Mesodermal cell (in vitro differentiated cells): ENCODE results near the gene TAF5L.

ENCODE experiments used
- H3K27ac ChIP-seq: 2 replicates; pipeline ENCODE4 v1.7.0; 2013; ENCODE audit warnings: mild to moderate bottlenecking, low read depth, low read length, moderate library complexity; ENCODE audit not compliant: severe bottlenecking
- H3K36me3 ChIP-seq: 2 replicates; pipeline ENCODE4 v1.7.1; 2013; ENCODE audit warnings: mild to moderate bottlenecking, low read length, moderate library complexity; ENCODE audit not compliant: control insufficient read depth, insufficient read depth
- H3K4me1 ChIP-seq: one replicate; pipeline ENCODE4 v1.7.1; 2013; ENCODE audit warnings: mild to moderate bottlenecking, low read length; ENCODE audit not compliant: insufficient read depth, control insufficient read depth, poor library complexity, severe bottlenecking
- H3K4me3 ChIP-seq: 2 replicates; pipeline ENCODE4 v1.7.0; 2013; ENCODE audit warnings: low read length, control low read depth, mild to moderate bottlenecking; ENCODE audit not compliant: insufficient read depth, poor library complexity, severe bottlenecking; ENCODE audit errors: extremely low read depth
- H3K9me3 ChIP-seq: 2 replicates; pipeline ENCODE4 v1.7.1; 2013; ENCODE audit warnings: mild to moderate bottlenecking, low read length, moderate library complexity; ENCODE audit not compliant: control insufficient read depth
- WGBS, 2 experiments: methylation state at CpG; one replicate each; pipeline ENCODE4 v1.1.5; 2013; ENCODE audit warnings: missing lambda C conversion rate in 2 of 2; ENCODE audit not compliant: insufficient coverage in 2 of 2; 5-methylcytosine and 5-hydroxymethylcytosine counted together

Gene TAF5L

GRCh38 chr1:229554886-229555621 is 70.9 kb downstream of the TAF5L start:
- no peak overlapping the region for H3K27ac ChIP-seq
- peaks cover 9% of the 10 kb centered on the region for H3K36me3 ChIP-seq
- 80 to 91% methylated on average over 9 to 10 of the region's 10 CpGs for WGBS, 2 experiments
- H3K4me1 ChIP-seq: peaks cover 17% of the 10 kb centered on the region
- H3K4me3 ChIP-seq: no peak overlapping the region
- no peaks in the 10 kb centered on the region for H3K9me3 ChIP-seq

GRCh38 chr1:229553621-229554130 is 72.2 kb downstream of the TAF5L start:
- Histone ChIP-seq H3K27ac (no peak overlapping the region), H3K9me3 (no peaks in the 10 kb centered on the region), H3K4me3 (no peak overlapping the region), H3K36me3 (peaks cover 16% of the 10 kb centered on the region), H3K4me1 (peaks cover 17% of the 10 kb centered on the region)
- 91 to 95% methylated on average over 7 of the region's 7 CpGs for WGBS, 2 experiments

GRCh38 chr1:229552732-229553131 is 73.2 kb downstream of the TAF5L start:
- Histone ChIP-seq H3K4me3 (no peak overlapping the region), H3K36me3 (peaks cover 23% of the 10 kb centered on the region), H3K4me1 (peaks cover 17% of the 10 kb centered on the region), H3K27ac (no peak overlapping the region), H3K9me3 (no peaks in the 10 kb centered on the region)
- WGBS, 2 experiments: 83 to 84% methylated on average over 2 to 4 of the region's 5 CpGs

GRCh38 chr1:229550812-229551567 is 74.9 kb downstream of the TAF5L start:
- WGBS, 2 experiments: 93 to 100% methylated on average over 1 to 3 of the region's 3 CpGs
- H3K4me3 ChIP-seq: no peak overlapping the region
- no peak overlapping the region for H3K27ac ChIP-seq
- H3K4me1 ChIP-seq: peaks cover 10% of the 10 kb centered on the region
- H3K36me3 ChIP-seq: peaks cover 37% of the 10 kb centered on the region
- H3K9me3 ChIP-seq: no peaks in the 10 kb centered on the region

- Histone ChIP-seq H3K4me3 (no peak overlapping the region), H3K4me1 (no peaks in the 10 kb centered on the region), H3K27ac (no peak overlapping the region), H3K9me3 (no peaks in the 10 kb centered on the region), H3K36me3 (peaks cover 61% of the 10 kb centered on the region)
- 88 to 100% methylated on average over 3 of the region's 7 CpGs for WGBS, 2 experiments
Observed at GRCh38 chr1:229547542-229547941, 78.4 kb downstream of the TAF5L start.

- Histone ChIP-seq H3K27ac (no peak overlapping the region), H3K36me3 (peaks cover 76% of the 10 kb centered on the region), H3K9me3 (no peaks in the 10 kb centered on the region), H3K4me1 (no peaks in the 10 kb centered on the region), H3K4me3 (no peak overlapping the region)
- WGBS, 2 experiments: no CpG with 5 or more reads among the region's 1 CpG
Observed at GRCh38 chr1:229544587-229544986, 81.3 kb downstream of the TAF5L start.
